Medulla oblongata (tissue), 1 donor: ENCODE data around the gene PLPP3.
A peak's percentile ranks its signal among the peaks of the same experiment; 100 is the strongest.

Experiments
- DNase-seq: peaks from one replicate; pipeline ENCODE4 v3.0.0-alpha.2; 2015; ENCODE audit errors: extremely low spot score

PLPP3 gene

GRCh38 chr1:56576880-56577405, 2.4 kb downstream of the PLPP3 start:
- DNase-seq, result peak; percentile 72

- no peak for DNase-seq
Measured at GRCh38 chr1:56575865-56576264, 3.5 kb downstream of the PLPP3 start.

- DNase-seq, result no peak
Measured at GRCh38 chr1:56574794-56575193, 4.6 kb downstream of the PLPP3 start.

GRCh38 chr1:56573311-56573710, 6.1 kb downstream of the PLPP3 start:
- DNase-seq, result no peak

- no peak for DNase-seq
Measured at GRCh38 chr1:56572334-56573050, 6.9 kb downstream of the PLPP3 start.

- no peak for DNase-seq
Measured at GRCh38 chr1:56571448-56571847, 7.9 kb downstream of the PLPP3 start.

- DNase-seq, result no peak
Measured at GRCh38 chr1:56570924-56571372, 8.4 kb downstream of the PLPP3 start.

- no peak for DNase-seq
Measured at GRCh38 chr1:56569661-56570060, 9.7 kb downstream of the PLPP3 start.

- no peak for DNase-seq
Measured at GRCh38 chr1:56566994-56567393, 12.4 kb downstream of the PLPP3 start.

GRCh38 chr1:56566061-56566744, 13.2 kb downstream of the PLPP3 start:
- no peak for DNase-seq

- no peak for DNase-seq
Measured at GRCh38 chr1:56564615-56565014, 14.7 kb downstream of the PLPP3 start.

GRCh38 chr1:56563568-56563967, 15.8 kb downstream of the PLPP3 start:
- no peak for DNase-seq

GRCh38 chr1:56562891-56563452, 16.4 kb downstream of the PLPP3 start:
- peak; percentile 47 for DNase-seq

GRCh38 chr1:56561227-56562019, 17.9 kb downstream of the PLPP3 start:
- DNase-seq, result no peak

GRCh38 chr1:56557746-56558145, 21.6 kb downstream of the PLPP3 start:
- DNase-seq, result peak; percentile 82

GRCh38 chr1:56555448-56555847, 23.9 kb downstream of the PLPP3 start:
- DNase-seq, result no peak

- DNase-seq, result no peak
Measured at GRCh38 chr1:56553046-56553445, 26.3 kb downstream of the PLPP3 start.

GRCh38 chr1:56552349-56552748, 27.0 kb downstream of the PLPP3 start:
- DNase-seq, result no peak

GRCh38 chr1:56551691-56552090, 27.7 kb downstream of the PLPP3 start:
- DNase-seq, result peak; percentile 82

GRCh38 chr1:56550859-56551188, 28.5 kb downstream of the PLPP3 start:
- peak; percentile 40 for DNase-seq

GRCh38 chr1:56550138-56550858, 29.1 kb downstream of the PLPP3 start:
- DNase-seq, result peak; percentile 70
